ENCODE measurements around the gene MSLN. TPM values are rescaled to one million over a fixed set of nuclear protein-coding genes. Genes with fewer than 3 reads are reported as not detected.
"Not testable (repeated sequence)": the region's sequence is repeated elsewhere in the genome, so short reads cannot be mapped to it uniquely, and the experiment has no call there.

Gene MSLN
- total RNA-seq, 1 donor from 2014 or later: 5.0 TPM

DNA sequence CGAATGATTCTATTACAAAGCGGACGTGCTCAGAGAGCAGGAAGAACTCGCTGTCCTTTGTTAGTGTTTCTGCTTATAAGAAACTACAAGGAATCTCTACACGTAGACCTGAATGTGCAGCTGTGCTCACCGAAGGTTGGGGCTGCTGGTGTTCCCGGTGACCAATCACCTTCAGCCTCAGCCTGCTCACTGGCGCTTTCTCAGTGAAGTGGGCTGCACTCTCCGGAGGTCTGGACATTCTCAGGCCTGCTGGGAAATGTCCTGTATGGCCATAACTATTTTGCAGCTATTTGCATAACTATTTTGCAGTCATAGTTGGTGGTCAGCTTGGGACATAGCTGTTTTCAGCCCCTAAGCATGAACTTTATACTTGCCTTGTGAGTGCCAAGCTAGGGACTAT is 10.0 kb upstream of the MSLN start:
- no peak overlapping the region for H3K4me3 Mint-ChIP-seq
- no peaks in the 10 kb centered on the region for H3K9me3 Mint-ChIP-seq
- DNase-seq (ENCODE audit: low spot score in 2 of 2, unreplicated experiment in 2 of 2): no peak
- H3K27me3 Mint-ChIP-seq (ENCODE audit: low read depth): peaks cover 20% of the 10 kb centered on the region
- peaks cover 1% of the 10 kb centered on the region for H3K4me1 Mint-ChIP-seq
- H3K36me3 Mint-ChIP-seq: no peaks in the 10 kb centered on the region
- H3K27ac Mint-ChIP-seq: no peak overlapping the region
- TF ChIP-seq, protein P1, sequence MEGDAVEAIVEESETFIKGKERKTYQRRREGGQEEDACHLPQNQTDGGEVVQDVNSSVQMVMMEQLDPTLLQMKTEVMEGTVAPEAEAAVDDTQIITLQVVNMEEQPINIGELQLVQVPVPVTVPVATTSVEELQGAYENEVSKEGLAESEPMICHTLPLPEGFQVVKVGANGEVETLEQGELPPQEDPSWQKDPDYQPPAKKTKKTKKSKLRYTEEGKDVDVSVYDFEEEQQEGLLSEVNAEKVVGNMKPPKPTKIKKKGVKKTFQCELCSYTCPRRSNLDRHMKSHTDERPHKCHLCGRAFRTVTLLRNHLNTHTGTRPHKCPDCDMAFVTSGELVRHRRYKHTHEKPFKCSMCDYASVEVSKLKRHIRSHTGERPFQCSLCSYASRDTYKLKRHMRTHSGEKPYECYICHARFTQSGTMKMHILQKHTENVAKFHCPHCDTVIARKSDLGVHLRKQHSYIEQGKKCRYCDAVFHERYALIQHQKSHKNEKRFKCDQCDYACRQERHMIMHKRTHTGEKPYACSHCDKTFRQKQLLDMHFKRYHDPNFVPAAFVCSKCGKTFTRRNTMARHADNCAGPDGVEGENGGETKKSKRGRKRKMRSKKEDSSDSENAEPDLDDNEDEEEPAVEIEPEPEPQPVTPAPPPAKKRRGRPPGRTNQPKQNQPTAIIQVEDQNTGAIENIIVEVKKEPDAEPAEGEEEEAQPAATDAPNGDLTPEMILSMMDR (IDR thresholded peaks at IDR 0.05; ENCODE audit: unreplicated experiment): no peak

DNA sequence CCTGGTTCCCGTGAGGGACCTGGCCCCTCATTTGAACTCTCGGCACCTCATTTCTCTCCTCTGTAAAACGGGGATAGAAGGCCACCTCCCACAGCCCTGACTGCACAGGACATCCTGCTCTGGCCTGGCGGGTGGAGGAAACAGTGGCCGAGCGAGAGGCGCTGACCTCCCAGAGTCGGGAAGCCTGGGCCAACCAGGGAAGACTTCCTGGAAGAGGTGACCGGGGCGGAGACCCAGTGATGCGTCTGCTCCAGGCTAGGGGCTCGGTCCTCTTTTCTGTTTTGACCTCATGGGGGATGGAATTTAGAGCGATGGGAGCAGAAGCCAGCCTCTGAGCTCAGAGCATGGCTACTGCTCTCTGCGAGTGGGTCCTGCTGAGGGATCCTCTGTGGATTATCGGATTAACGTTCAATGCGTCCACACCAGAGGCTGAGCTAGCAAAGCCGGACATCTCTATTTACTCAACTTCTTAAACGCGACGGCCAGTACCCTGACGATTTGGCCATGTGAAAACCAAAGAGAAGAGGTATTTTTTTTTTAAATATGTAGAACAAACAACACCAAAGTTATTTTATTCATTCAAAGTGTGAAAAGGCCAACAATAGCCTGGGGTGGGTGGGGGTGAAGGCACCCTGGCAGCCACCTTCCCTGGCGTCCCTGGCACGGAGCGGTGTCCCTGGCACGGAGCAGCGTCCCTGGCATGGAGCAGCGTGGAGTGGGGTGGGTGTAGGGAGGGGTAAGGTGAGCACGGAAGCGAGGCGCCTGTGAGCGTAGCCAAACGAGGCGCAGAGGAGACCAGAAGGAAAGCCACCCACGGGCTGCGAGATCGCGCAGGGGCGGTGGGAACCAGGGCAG is 9.2 kb upstream of the MSLN start:
- Mint-ChIP-seq H3K27me3 (ENCODE audit: low read depth) (peaks cover 20% of the 10 kb centered on the region), H3K4me3 (no peak overlapping the region), H3K36me3 (no peaks in the 10 kb centered on the region), H3K27ac (no peak overlapping the region), H3K4me1 (peaks cover 1% of the 10 kb centered on the region), H3K9me3 (peaks cover 2% of the 10 kb centered on the region)
- no peak for DNase-seq (ENCODE audit: low spot score in 2 of 2, unreplicated experiment in 2 of 2)
- TF ChIP-seq, protein P1 (IDR thresholded peaks at IDR 0.05; ENCODE audit: unreplicated experiment): no peak

DNA sequence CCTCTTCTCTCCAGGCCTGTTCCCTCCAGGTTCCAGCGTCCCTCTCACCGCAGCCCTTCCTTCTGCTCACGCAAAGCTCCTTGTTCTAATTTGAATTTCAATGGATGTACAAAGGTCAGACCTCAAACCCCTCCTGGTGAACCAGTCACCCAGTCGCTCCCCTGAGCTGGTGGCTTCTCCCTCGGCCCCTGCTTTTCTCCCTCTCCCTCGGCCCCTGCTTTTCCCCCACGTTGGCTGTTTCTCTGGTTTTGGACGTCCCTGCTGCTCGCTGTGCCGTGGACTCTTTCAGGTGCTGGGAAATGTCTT is 8.6 kb upstream of the MSLN start:
- Mint-ChIP-seq H3K27me3 (ENCODE audit: low read depth) (peaks cover 20% of the 10 kb centered on the region), H3K4me1 (peaks cover 1% of the 10 kb centered on the region), H3K36me3 (no peaks in the 10 kb centered on the region), H3K27ac (no peak overlapping the region), H3K4me3 (no peak overlapping the region), H3K9me3 (peaks cover 5% of the 10 kb centered on the region)
- DNase-seq (ENCODE audit: low spot score in 2 of 2, unreplicated experiment in 2 of 2): no peak
- TF ChIP-seq, protein P1 (IDR thresholded peaks at IDR 0.05; ENCODE audit: unreplicated experiment): no peak

GRCh38 chr16:754121-754607 is 6.4 kb upstream of the MSLN start:
- not testable (repeated sequence) for H3K27ac Mint-ChIP-seq; H3K36me3 Mint-ChIP-seq; DNase-seq (ENCODE audit: low spot score in 2 of 2, unreplicated experiment in 2 of 2); H3K9me3 Mint-ChIP-seq; H3K4me3 Mint-ChIP-seq; H3K4me1 Mint-ChIP-seq
- H3K27me3 Mint-ChIP-seq (ENCODE audit: low read depth): peaks cover 20% of the 10 kb centered on the region

- no peak overlapping the region for H3K4me3 Mint-ChIP-seq
- peaks cover 4% of the 10 kb centered on the region for H3K4me1 Mint-ChIP-seq
Measured at GRCh38 chr16:754656-755055, 5.9 kb upstream of the MSLN start.

DNA sequence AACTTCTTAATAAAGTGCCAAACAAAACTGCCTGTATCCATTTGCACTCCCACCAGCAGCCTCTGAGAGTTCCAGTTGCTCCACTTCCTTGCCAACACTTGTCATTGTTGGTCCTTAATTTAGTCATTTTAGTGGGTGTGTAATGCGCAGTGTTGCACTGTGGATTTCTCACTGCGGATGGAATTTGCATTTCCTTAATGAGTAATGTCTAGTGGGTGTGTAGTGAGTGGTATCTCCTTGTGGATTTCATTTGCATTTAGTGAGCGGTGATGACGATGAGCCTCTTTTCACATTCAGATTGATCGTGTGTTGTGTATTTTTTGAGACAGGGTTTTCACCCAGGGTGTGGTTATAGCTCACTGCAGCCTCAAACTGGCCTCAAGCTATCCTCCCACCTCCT is 4.1 kb upstream of the MSLN start:
- H3K9me3 Mint-ChIP-seq: peaks cover 5% of the 10 kb centered on the region
- no peak overlapping the region for H3K27ac Mint-ChIP-seq
- H3K4me3 Mint-ChIP-seq: no peak overlapping the region
- TF ChIP-seq, protein P1 (IDR thresholded peaks at IDR 0.05; ENCODE audit: unreplicated experiment): no peak
- peaks cover 17% of the 10 kb centered on the region for H3K27me3 Mint-ChIP-seq (ENCODE audit: low read depth)
- H3K4me1 Mint-ChIP-seq: peaks cover 13% of the 10 kb centered on the region
- no peaks in the 10 kb centered on the region for H3K36me3 Mint-ChIP-seq
- no peak for DNase-seq (ENCODE audit: low spot score in 2 of 2, unreplicated experiment in 2 of 2)

More at GRCh38 chr16:754656-755055, 5.9 kb upstream of the MSLN start:
- no peak for DNase-seq (ENCODE audit: low spot score in 2 of 2, unreplicated experiment in 2 of 2)
- peaks cover 20% of the 10 kb centered on the region for H3K27me3 Mint-ChIP-seq (ENCODE audit: low read depth)
- peaks cover 5% of the 10 kb centered on the region for H3K9me3 Mint-ChIP-seq
- no peaks in the 10 kb centered on the region for H3K36me3 Mint-ChIP-seq
- H3K27ac Mint-ChIP-seq: no peak overlapping the region
- TF ChIP-seq, protein P1 (IDR thresholded peaks at IDR 0.05; ENCODE audit: unreplicated experiment): no peak

Measured in mesothelial cell of epicardium (in vitro differentiated cells).